HG03139 (cell line): Measurements from ENCODE around the gene FBXO34.
"Not testable (repeated sequence)": the region's sequence is repeated elsewhere in the genome, so short reads cannot be mapped to it uniquely, and the experiment has no call there.

Experiments used
- ATAC-seq: cut with Tn5 transposase; IDR thresholded peaks from one replicate; pipeline ENCODE4 v1.9.1; 2021; ENCODE audit not compliant: unreplicated experiment

FBXO34 gene

GRCh38 chr14:55377236-55377635, 106.0 kb downstream of the FBXO34 start:
- no peak for ATAC-seq

DNA sequence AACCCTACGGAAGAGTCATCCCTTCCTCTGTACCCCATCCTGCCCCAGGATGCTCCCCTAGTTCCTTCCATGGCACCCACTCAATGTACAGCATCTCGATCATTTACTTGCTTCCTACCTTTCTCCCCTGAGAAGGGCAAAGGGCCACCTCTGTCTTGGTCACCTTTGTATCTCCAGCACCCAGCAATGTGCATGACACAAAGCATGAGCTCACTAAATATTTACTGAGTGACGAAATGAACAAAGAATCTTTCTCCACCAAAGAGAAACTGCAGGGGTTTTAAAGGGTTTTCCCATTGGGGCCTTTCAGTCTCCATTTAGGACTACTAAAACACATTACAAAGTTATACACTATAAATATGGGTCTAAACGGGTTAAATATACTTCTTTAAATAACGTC, 109.8 kb downstream of the FBXO34 start:
- ATAC-seq: no peak

GRCh38 chr14:55381561-55381960, 110.3 kb downstream of the FBXO34 start:
- no peak for ATAC-seq

DNA sequence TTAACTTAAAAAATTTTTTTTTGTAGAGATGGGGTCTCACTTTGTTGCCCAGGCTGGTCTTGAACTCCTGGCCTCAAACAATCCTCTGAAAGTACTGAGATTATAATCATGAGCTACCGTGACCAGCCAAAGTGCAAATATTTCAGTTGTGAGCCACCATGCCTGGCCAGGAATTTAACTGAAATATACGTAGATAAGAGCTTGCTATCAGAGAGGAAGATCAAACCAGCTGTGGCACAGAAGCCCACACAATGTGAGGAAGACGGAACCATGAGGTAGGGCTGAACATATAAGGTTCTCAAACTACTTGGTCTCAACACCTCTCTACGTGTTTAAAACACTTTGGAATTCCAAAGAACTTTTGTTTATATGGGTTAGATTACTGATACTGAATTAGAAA, 111.3 kb downstream of the FBXO34 start:
- ATAC-seq: no peak

- ATAC-seq: not testable (repeated sequence)
Observed at GRCh38 chr14:55383056-55383466, 111.8 kb downstream of the FBXO34 start.

DNA sequence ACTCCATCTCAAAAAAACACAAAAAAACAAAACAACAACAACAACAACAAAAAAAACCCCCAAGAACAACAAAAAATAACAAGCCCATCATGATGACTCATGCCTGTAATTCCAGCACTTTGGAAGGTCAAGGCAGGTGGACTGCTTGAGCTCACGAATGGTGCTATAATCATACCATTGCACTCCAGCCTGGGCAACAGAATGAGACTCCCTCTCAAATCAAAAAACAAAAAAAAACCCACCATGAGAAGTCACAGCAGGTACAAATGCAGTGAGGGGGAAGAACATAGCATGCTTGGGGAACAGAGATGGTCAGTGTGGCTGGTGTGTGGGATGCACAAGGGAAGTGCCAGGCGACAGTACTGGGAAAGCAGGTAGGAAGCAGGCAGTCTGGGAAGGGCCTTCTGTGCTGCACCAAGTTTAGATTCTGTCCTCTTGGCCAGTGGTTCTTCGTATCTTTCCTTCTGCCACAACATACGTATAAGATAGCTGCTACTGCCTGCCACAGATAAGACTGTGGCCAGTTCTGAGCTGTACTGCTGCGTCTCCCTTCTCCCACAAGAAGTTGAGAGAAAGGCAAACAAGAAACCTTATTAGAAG, 112.4 kb downstream of the FBXO34 start:
- ATAC-seq: no peak

GRCh38 chr14:55384536-55384935, 113.3 kb downstream of the FBXO34 start:
- no peak for ATAC-seq

DNA sequence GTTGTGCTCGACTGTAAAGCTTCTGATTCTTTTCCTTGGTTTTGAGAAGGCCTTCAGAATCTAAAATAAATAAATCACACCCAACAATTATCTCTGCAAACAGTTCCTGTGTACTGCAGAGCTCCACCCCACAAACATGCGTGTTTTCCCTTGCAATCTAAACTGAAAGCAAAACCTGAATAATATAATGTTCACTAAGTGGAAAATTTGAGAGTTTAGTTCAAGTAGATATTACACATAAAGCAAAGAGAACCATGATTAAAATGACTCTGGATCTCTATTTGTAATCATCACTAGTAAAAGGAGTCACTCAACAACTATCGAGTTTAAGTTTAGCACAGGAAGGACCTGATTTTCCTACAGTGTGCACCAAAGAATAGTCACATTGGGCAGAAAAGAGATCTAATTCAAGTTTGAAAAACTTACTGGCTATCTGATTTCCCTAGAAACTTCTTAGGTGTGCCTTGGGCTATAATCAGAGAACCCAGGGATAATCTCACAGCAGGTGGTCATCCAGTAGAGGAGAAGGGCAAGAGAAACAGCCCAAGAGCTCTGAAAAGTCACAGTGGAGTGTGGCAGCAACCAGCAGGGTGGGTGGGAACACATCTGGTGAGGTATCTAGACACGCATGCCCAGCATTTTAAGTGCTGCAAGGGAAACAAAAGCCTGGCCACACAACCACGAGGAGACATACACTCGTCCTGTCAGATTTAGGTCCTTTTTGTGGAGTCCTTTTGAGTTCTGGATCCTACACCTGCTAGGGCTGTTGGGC, 115.0 kb downstream of the FBXO34 start:
- no peak for ATAC-seq

- ATAC-seq: no peak
Observed at GRCh38 chr14:55387121-55387520, 115.9 kb downstream of the FBXO34 start.

- ATAC-seq: no peak
Observed at GRCh38 chr14:55388160-55388559, 116.9 kb downstream of the FBXO34 start.

GRCh38 chr14:55389330-55389729, 118.1 kb downstream of the FBXO34 start:
- ATAC-seq: no peak

DNA sequence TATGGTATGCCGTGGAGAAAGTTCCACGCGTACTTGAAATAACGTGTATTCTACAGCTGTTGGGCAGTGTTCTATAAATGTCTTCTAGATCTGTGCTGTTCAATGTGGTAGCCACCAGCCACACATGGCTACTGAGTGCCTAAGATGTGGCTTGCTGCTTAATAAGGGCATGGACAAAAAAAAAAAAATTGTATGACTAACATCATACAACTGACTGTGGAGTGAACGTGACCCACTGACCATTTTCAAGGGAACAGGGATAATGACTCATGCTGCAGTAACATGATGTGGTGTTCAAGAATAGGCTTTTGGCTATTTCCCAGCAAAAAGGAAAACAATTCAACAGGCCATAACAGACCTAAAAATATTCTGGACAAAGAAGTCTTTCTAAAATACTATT, 127.5 kb downstream of the FBXO34 start:
- ATAC-seq: no peak

DNA sequence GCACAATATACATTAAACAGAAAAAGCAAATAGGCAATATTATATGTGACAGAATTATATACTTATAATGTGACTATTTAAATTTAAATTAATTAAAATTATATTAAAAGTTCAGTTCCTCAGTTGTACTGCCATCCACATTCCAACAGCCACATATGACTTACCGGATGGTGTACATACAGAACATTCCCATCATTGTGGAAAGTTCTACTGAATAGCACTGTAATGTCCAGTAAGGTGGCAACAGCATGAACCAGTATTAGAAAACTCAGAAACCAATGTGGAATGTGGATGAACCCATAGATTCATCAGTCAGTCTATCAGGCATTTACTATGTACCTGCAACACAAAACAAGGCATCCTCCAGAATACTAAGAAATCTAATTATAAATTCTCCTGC, 128.0 kb downstream of the FBXO34 start:
- no peak for ATAC-seq

DNA sequence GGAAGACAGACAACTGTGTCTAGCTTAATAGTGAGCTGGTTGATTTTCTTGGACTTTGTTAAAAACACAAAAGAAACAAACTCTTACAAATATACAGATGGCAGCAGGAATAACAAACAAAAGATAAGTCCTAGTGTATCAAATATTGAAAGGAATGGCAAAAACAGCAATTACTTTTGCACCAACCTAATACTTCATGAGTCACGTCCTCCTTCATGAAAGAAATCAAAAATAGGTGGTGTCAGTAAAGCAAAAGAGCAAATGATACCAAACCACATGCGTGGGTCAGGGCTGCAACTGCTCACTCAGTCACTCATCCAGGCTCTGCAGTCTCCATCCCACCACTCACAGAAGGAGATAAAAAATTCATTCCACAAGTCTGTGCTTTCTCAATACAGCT, 128.6 kb downstream of the FBXO34 start:
- no peak for ATAC-seq

DNA sequence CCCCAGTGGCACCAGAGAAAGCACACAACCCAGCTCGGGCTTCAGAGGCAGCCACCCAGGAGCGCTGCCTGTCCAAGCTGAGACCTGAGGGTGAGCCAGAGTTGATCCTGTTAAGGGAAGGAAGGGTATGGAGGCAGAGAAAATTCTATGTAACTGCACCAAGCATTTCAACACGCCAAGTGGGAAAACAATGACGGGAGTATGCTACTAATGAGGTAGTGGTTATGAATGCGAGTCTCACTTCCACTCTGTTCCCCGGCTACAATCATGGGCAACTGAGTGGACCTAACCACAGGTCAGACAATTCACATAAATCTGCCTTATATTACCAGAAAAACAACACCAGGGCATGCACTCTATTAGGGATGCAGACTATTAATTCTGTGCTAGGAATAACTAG, 130.5 kb downstream of the FBXO34 start:
- ATAC-seq: no peak
